NCI-H128 (cell line): Measurements from ENCODE around the gene ALG2.
A peak's percentile ranks its signal among the peaks of the same experiment; 100 is the strongest.
"Not testable (repeated sequence)": the region's sequence is repeated elsewhere in the genome, so short reads cannot be mapped to it uniquely, and the experiment has no call there.

Experiments used
- DNase-seq: peaks from one replicate; lab custom pipeline; 2025; ENCODE audit not compliant: unreplicated experiment; lab: John Stamatoyannopoulos, UW

ALG2 gene

DNA sequence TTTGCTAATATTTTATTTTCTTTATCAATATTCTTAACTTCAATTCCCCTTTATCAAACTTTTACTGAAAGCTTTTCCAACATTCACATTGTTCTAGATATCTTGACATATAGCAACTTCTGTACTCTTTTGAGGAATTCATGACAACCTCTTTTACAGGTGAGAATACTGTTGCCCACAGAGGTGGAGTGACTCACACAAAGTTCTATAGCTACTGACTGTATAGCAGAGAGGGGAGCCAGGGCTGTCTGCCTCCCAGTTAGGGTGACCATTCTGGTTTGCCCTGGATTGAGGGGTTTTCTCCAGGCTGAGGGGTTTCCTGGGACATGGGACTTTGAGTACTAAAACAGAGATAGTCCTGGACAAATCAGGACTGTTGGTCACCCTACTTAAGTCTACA, 16.6 kb upstream of the ALG2 start:
- DNase-seq: no peak

DNA sequence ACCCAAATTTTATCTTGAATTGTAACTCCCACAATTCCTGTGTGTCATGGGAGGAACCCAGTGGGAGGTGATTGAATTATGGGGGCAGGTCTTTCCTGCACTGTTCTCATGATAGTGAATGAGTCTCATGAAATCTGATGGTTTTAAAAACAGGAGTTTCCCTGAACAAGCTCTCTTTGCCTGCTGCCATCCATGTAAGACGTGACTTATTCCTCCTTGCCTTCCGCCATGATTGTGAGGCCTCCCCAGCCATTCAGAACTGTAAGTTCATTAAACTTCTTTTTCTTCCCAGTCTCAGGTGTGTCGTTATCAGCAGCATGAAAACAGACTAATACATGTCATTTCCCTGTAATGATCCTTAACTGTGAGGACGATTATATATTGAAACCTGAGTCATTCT, 16.1 kb upstream of the ALG2 start:
- DNase-seq: not testable (repeated sequence)

DNA sequence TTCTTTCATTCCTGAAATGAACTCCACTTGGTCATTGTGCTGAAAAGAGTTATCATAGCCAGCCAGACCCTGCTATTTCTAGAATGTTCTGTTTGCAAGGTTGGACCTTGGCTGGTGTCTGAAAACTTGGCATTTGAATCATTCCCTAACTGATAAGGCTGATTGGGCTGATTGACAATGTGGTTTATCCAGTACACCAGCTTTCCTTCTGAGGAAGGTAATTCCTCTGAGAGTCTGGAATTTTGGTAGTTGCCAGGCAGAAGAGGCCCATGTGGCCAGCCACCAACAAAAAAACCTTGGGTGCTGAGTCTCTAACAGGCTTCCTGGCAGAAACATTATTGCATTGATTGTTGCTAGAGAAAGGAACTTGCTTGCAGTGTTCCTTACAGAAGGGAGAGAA, 15.6 kb upstream of the ALG2 start:
- DNase-seq: no peak

DNA sequence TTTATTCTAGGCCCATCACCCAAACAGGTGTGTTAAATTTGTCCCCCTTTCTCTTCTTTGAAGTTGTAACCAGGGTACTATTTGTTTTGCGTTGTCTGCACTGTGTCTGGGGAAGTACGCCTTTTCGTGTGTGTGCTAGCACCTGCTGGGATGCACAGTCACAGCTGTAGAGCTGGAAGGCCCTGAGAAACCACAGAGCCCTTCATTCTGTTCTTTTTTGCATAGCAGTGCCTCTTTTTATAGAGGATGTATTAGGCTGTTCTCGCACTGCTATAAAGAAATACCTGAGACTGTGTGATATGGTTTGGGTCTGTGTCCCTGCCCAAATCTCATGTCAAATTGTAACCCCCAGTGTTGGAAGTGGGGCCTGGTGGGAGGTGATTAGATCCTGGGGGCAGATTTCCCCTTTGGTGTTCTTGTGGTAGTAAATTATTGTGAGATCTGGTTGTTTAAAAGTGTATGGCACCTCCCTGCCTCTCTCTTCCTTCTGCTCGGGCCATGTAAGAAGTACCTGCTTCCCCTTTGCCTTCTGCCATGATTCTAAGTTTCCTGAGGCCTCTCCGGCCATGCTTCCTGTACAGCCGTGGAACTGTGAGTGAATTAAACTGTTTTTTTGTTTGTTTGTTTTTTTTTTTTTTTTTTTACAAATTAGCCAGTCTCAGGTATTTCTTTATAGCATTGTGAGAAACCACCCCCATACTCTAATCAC, 14.3 kb upstream of the ALG2 start:
- DNase-seq: no peak

DNA sequence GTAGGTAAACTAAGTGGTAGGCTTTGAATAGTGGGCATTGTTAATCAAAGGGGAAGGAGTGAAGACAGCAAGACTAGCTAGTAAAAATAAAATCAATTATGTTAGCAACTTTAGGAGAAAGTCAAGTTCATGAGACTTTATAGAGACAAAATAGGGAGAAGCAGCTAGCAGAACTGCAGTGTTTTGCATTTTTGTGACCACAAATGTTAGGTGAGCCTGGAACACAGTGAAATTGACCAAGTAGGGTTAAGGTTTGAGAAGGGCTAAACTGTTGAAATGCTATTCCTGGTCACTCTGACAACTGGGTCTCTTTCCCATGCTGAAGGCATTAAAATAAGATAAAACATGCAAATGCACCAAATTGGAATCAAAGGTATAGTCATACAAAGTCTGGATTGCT, 13.3 kb upstream of the ALG2 start:
- DNase-seq: no peak

DNA sequence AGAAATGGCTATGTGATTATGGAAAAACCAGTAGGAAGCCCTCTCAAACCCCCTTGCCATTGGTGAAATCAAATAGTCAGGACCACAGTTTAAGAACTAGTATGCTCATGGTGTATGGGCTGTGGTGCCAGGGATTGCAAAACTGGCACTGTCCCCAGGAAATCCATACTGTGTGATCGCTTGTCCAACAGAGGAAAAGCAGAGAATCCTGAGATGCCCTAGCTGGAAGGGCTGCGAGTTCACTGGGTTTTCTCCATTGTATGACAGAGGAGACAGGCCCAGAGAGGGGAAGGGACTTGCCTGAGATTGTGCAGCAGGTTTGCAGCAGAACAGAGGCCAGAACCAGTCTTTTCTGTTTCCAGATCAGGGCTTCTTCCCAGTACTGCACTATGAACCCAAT, 12.9 kb upstream of the ALG2 start:
- DNase-seq: no peak

DNA sequence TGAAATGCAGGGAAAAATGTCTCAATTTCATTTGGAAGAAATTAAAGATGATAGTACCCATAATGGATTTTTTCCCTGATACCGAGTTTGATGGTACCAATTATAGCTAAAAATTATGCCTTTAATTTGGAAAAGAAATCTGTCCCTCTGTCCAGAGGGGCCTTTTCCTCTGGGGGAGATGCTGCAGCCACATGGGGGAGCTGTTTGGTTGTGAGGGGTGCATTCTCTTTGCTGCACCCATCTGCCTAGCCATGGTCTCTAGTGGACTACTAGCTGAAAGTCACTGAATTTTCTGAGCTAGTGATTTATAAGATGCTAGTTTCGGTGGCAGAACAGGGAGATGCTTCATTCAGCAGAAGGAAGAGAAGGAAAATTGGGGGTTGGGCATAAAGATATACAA, 10.0 kb upstream of the ALG2 start:
- DNase-seq: no peak

DNA sequence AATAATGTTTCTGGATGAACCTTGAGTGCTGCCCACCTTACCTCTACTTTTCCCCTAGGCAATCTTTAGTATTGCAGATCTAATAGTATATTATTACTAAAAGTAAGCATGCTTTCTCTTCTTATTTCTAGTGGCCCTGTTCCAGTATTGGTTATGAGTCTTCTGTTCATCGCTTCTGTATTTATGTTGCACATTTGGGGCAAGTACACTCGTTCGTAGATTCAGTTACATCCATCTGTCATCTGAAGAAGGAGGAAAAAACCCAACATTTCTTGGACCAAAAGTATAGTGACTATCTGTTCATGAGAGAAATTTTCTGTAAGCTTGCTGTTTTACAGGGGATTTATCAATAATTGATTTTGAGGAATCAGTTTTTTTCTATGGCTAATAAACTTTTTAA, 8.5 kb upstream of the ALG2 start:
- no peak for DNase-seq

DNA sequence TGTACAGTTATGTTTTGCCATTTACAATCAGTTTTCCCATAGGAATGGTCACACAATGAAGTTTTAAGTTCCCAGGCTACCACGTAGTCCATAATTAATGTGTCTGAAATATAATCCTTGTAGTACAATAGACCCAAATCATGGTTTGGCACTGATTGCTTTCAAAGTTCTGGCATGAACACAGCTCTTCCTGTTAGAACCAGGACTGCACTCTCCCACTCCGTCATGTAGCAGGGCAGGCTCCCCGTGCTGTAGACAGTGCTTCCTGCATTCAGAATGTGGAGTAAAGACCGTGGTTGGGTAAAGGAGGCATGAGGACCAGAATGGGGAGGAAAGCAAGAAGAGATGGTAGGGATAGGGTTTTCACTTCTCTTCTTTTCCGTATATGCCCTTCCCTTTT, 4.3 kb upstream of the ALG2 start:
- no peak for DNase-seq

DNA sequence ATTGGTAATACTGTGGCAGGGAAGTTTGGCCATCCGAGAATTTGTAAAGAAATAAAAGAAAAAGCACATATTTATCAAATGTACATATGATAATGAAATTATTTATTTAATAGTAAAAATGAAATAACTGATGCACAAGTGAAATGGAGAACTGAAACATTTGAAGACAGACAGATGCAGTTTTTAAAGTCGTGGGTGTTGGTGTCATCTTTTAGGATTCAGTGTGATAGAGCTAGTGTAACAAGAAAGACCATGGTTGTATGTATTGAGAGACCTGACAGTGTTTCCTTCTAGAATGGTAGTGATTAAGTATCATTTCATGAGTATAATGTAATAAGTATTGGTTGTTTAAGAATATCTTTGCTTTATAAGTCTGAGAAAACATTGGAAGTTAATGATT, 2.7 kb upstream of the ALG2 start:
- no peak for DNase-seq

DNA sequence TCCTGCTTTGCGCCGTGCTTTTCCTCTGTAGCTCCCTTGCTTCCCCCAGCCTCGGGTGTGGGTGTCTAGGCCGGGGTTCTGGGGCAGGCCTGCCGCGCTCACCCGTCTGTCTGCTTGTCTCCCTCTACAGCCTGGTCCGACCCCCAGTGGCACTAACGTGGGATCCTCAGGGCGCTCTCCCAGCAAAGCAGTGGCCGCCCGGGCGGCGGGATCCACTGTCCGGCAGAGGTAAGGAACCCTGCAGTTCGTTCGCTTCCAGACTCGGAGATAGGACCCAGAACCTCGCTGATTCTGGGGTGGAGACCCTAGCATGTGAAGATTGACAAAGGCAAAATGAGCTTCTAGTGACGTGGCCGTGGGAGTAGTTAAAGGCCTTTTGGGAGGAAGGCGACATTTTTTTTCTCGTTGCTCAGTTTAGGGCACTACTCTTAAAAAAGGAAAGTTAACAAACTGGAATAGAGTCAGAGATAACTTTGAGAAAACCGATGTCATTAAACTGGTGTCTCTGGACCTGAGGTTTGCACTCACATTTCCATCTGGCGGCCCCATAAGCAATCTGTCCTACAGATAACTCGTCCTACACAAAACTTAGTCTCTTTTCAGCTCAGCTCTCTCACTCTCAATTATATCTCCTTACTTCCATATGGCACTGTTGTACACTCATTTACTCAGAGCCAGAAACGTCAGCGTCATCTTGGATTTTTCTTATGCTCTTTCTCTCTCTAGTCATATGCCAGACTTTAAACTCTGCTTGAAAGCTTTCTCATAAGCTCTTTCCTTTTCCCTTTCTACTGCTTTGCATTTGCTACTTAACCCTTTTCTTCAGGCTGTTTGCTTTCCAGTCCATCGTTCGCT, 901 bp upstream of the ALG2 start:
- no peak for DNase-seq

DNA sequence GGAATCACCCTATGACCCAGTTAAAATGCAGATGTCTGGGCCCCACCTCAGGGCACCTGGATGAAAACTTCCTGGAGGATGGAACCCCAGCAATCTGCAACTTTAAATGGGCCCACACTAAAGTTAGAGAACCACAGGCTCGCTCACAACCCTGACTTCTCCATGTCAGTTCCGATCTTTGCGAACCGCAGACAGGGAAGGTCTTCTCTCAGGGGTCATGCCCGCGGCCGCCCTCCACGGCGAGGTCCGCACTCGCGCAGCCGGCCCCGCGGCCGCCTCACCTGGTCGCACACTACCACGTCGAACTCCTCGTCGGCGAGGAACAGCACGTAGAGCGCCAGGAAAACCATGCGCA, 499 bp downstream of the ALG2 start:
- no peak for DNase-seq

DNA sequence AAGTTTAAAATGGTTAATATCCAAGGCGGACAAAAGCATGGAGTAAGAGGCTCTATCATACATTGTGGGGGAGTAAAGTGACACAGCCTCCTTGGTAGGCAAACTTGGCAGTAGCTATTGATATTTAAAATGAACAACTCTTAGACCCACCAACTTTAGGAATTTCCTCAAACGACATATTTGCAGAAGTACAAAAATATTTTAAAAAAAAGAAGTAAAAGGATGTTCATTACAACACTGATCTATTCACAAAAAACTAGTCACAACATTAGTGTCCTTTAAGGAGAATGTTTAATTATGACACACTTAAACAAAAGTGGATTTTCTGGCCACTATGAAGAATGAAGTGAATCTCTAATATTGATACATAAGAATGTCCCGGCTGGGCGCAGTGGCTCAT, 1.7 kb downstream of the ALG2 start:
- DNase-seq: no peak

DNA sequence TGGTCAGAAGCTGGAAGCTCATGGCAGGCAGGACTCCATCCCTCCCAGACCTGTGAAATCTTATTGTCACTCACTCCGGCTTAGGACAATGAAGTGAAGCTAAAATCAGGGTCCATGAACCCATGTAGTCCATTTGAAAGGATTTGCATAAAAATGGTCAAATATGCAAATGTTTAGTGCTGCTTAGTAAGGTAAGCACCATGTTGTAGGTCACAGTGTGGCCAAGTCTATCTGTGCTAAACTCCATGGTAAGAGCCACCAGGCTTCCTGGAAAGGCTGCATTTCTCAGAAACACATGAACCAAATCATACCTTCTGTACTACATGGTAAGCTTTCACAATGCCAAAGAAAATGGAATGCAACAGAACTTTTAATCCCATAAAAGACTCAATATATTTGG, 5.7 kb downstream of the ALG2 start:
- no peak for DNase-seq

DNA sequence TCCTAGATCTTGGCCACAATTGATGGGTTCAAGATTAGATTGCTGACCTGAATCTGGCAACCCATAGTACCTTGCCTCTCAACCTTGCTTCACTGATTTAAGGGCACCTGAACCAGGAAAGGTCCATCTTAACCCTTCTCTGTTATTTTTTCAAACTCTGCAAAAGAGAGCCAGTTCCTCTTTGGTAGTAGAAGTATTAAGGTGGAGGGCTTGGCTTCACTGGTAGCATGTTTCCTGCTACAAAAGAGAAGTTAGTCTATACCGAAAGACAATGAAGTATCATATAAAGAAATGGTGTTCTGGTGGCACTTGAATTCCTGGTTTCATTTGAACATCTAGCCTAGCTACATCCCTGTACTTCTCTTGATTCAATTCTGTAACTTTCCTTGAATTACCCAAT, 8.5 kb downstream of the ALG2 start:
- DNase-seq: no peak

DNA sequence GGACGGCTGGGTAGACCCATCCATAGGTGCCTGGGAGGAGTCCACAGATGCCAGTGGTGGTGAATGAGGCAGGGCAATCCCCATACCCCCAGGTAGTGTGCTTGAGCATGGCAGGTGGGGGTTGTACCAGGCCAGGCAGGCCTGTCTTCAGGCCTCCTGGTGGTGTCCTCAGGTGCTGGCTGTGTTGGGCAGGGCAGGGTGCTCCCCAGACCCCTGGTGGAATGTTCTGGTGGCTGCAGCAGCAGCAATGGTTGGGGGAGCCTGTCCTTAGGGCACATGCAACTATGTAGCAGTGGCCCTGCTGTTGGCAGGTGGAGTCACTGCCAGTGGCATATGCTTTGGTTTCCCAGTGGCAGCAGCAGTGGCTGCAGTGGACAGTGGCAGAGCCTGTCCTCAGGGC, 10.0 kb downstream of the ALG2 start:
- no peak for DNase-seq

DNA sequence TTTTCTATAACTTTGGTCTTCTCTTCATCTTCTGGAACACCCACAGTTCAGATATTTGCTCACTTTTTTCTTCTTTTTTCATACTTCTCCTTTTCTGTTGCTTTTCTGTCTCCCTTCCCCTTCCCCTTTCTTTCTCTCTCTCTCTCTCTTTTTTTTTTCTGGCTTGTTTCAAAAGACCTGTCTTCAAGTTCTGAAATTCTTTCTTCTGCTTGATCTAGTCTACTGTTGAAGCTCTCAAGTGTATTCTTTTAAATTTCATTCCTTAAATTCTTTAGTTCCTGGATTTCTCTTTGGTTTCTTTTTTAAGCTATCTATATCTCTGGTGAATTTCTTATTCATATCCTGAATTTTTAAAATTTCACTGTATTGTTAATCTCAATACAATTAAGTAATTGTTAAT, 11.2 kb downstream of the ALG2 start:
- DNase-seq: no peak

DNA sequence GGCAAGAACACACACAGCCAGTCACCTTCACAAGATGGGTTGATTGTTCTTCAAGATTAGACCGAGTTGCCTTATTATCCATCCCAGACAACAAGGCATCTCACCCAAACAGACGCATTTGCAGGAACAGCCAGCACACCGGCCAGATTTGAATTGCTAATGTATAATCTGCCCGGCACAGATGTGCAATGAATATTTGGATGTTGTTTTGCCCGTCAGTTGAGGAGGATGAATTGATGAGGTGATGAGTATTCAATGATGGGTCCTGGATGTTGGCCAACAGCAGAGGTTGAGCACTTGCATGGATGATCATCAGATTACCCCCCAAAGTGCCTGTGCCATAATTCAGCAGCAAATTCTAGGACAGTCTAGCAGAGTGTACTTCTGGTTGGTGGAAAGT, 20.1 kb downstream of the ALG2 start:
- no peak for DNase-seq

DNA sequence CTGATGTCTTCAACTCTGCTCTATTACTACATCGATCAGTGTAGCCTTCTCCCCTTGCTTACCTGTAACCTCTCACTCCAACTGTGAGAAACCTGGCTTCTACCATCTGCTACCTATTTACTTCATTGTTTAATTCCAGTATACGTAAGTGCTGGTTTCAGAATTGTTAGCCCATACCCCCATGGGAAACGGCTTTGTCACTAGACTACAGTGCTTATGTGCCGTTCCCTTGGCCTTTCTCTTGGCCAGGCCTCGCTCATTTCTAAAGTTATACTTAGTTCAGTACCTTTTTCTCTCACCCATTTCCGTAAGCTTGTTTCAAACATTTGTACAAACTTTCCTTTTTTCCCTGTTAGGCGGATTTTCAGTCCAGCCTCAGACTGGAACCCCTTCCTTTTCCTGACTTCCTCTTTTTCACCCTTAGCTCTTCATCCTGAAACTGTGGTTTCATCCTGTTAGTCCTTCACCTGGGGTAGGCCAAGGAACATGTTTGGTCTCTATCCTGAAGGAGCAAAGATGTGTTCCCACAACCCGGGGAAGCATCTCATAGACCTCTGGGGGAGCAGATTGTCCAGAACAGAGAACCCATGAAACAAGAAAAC, 21.7 kb downstream of the ALG2 start:
- peak; percentile 45 for DNase-seq

DNA sequence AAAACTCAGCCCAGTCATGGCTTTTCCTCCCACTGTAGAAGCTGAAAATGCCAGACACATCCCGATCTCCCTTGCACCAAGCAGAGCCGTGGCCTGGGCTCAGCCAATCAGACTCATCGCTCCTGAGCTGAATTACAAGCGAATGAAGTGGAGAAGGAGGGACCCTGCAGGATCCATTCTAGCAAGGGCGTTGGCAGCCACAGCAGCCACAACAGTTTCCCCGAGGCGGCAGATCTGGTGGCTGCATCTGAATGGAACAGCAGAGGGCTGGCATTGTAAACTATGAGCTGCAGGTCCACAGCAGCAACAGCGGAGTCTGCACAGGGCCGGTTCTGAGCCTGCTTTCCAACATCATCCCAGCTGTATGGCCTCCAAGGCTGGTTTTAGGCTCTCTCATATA, 23.8 kb downstream of the ALG2 start:
- no peak for DNase-seq

DNA sequence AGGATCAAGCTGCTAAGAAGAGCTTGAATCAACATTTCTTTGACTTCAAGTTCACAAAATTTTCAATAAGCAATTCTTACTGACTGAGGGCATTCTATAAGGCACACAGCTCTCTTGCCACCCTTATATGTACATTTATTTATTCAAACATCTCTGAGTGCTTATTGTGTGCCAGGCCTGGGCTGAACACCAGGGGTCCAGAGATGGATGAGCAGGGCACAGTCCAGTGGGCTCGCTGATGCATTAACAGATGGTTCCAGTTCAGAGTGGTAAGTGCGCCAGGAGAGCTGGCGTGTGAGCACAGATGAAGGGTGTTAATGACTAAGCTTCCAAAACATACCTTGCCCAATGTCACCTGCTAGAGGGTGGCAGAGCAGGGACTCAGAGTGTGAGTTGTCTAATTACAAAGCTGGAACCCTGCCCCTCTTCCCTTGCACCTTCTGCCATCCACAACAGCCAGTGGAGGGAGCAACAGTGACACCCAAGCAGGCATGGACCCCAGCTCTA, 24.6 kb downstream of the ALG2 start:
- no peak for DNase-seq

DNA sequence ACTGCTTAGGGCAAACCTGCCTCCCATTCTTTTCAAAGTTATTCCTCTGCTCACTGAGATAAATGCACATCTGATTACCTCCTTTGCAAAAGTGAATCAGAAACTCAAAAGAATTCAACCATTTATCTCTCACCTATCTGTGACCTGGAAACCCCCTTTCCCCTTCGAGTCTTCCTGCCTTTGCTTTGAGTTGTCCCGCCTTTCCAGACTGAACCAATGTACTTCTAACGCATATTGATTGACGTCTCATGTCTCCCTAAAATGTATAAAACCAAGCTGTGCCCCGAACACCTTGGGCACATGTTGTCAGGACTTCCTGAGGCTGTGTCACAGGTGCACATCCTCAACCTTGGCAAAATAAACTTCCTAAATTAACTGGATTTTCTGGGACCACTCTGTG, 25.3 kb downstream of the ALG2 start:
- DNase-seq: not testable (repeated sequence)
